ENCODE measurements around the gene METTL26. TPM values are rescaled to one million over a fixed set of nuclear protein-coding genes. Genes with fewer than 3 reads are reported as not detected.

The METTL26 gene
- total RNA-seq, 4 donors from 2014 or later: 147 to 204 (median 176) TPM

GRCh38 chr16:588639-588888 is 47.5 kb downstream of the METTL26 start:
- no peaks in the 10 kb centered on the region for H3K9me3 ChIP-seq
- WGBS, 2 donors: 0 to 2% methylated on average over 15 to 21 of the region's 21 CpGs
- H3K27ac ChIP-seq: peak overlapping the region; percentile 81 to 98 (median 92)
- H3K36me3 ChIP-seq: peaks cover 0 to under 1% (median 0%) of the 10 kb centered on the region in 3 donors
- H3K4me1 ChIP-seq: peaks cover 0 to 67% (median 36%) of the 10 kb centered on the region in 4 donors
- no peak for DNase-seq (ENCODE audit: low spot score in 2 of 2)
- peak overlapping the region; percentile 42 to 100 (median 90) for H3K4me3 ChIP-seq
- TF ChIP-seq, protein P1, sequence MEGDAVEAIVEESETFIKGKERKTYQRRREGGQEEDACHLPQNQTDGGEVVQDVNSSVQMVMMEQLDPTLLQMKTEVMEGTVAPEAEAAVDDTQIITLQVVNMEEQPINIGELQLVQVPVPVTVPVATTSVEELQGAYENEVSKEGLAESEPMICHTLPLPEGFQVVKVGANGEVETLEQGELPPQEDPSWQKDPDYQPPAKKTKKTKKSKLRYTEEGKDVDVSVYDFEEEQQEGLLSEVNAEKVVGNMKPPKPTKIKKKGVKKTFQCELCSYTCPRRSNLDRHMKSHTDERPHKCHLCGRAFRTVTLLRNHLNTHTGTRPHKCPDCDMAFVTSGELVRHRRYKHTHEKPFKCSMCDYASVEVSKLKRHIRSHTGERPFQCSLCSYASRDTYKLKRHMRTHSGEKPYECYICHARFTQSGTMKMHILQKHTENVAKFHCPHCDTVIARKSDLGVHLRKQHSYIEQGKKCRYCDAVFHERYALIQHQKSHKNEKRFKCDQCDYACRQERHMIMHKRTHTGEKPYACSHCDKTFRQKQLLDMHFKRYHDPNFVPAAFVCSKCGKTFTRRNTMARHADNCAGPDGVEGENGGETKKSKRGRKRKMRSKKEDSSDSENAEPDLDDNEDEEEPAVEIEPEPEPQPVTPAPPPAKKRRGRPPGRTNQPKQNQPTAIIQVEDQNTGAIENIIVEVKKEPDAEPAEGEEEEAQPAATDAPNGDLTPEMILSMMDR (IDR thresholded peaks at IDR 0.05): no peak
- TF ChIP-seq EP300 (IDR thresholded peaks at IDR 0.05): no peak
- no peak for TF ChIP-seq POLR2A (IDR thresholded peaks at IDR 0.05)
- no peaks in the 10 kb centered on the region for H3K27me3 ChIP-seq

- Histone ChIP-seq H3K9me3 (no peaks in the 10 kb centered on the region), H3K27ac (peak overlapping the region in 1 of 4 donors; percentile 14), H3K27me3 (no peaks in the 10 kb centered on the region), H3K4me3 (no peak overlapping the region), H3K36me3 (peaks cover 0 to 17% (median 0%) of the 10 kb centered on the region in 3 donors), H3K4me1 (peaks cover 0 to 57% (median 27%) of the 10 kb centered on the region in 4 donors)
- DNase-seq (ENCODE audit: low spot score in 2 of 2): no peak
- TF ChIP-seq, protein P1 (IDR thresholded peaks at IDR 0.05): no peak
- TF ChIP-seq EP300 (IDR thresholded peaks at IDR 0.05) (no peak), POLR2A (IDR thresholded peaks at IDR 0.05) (no peak)
- WGBS, 2 donors: 36 to 51% methylated on average over 5 to 14 of the region's 14 CpGs
Measured at GRCh38 chr16:586645-587590, 49.2 kb downstream of the METTL26 start.

- no peak for DNase-seq (ENCODE audit: low spot score in 2 of 2)
- H3K9me3 ChIP-seq: no peaks in the 10 kb centered on the region
- TF ChIP-seq POLR2A (IDR thresholded peaks at IDR 0.05) (no peak), EP300 (IDR thresholded peaks at IDR 0.05) (no peak)
- TF ChIP-seq, protein P1 (IDR thresholded peaks at IDR 0.05): no peak
- WGBS, 2 donors: 40 to 45% methylated on average over 15 to 16 of the region's 16 CpGs
- H3K4me1 ChIP-seq: peaks cover 0 to 49% (median 22%) of the 10 kb centered on the region in 4 donors
- H3K36me3 ChIP-seq: peaks cover 0 to 24% (median 0%) of the 10 kb centered on the region in 3 donors
- no peak overlapping the region for H3K27ac ChIP-seq
- H3K4me3 ChIP-seq: no peak overlapping the region
- no peaks in the 10 kb centered on the region for H3K27me3 ChIP-seq
Measured at GRCh38 chr16:586047-586644, 50.0 kb downstream of the METTL26 start.

DNA sequence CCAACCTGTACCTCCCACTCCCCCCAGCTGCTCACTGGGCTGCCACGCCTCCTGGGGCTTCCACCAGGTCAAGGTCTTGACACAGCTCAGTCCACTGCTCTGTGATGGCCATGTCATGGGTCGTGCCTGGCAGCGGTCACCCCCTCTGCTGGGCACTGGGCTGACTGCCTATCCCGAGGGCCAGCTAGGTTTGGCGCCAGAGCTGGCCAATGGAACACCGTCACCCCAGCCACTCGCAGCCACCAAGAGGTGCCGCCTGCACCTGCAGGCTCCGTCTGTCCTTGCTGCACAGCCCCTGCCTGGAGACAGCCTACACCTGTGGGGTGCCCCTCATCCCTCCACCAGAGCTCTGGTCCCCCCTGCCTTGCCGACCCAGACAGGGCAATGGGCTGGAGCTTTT is 50.8 kb downstream of the METTL26 start:
- 8 to 14% methylated on average over 4 to 8 of the region's 10 CpGs for WGBS, 2 donors
- DNase-seq (ENCODE audit: low spot score in 2 of 2): no peak
- no peaks in the 10 kb centered on the region for H3K9me3 ChIP-seq
- TF ChIP-seq POLR2A (IDR thresholded peaks at IDR 0.05): no peak
- TF ChIP-seq EP300 (IDR thresholded peaks at IDR 0.05): no peak
- TF ChIP-seq, protein P1 (IDR thresholded peaks at IDR 0.05): peak in 1 of 5 experiments; percentile 23
- peaks cover 0 to 32% (median 0%) of the 10 kb centered on the region in 3 donors for H3K36me3 ChIP-seq
- no peak overlapping the region for H3K4me3 ChIP-seq
- H3K27ac ChIP-seq: no peak overlapping the region
- H3K4me1 ChIP-seq: peaks cover 0 to 42% (median 15%) of the 10 kb centered on the region in 4 donors
- no peaks in the 10 kb centered on the region for H3K27me3 ChIP-seq

Other genes with a start within 250 kb of the METTL26 start
- 10 to 100 TPM; 26.7 to 99.6 (median 47.8) TPM for gene NME4, start 239.1 kb downstream of the METTL26 start, total RNA-seq
- gene DECR2, start 234.4 kb downstream of the METTL26 start, total RNA-seq: 10 to 100 TPM; 20.3 to 68.4 (median 33.6) TPM
- 100 to 1,000 TPM in 1 of 4 donors, 10 to 100 TPM in 3; 30.2 to 128 (median 54.6) TPM for gene RAB11FIP3, start 210.7 kb downstream of the METTL26 start, total RNA-seq
- 10 to 100 TPM; 19.0 to 91.5 (median 52.5) TPM for gene CAPN15, start 108.6 kb downstream of the METTL26 start, total RNA-seq
- not detected for gene PRR35, start 75.9 kb downstream of the METTL26 start, total RNA-seq
- gene NHLRC4, start 69.3 kb downstream of the METTL26 start, total RNA-seq: 1 to 10 TPM in 3 of 4 donors, under 1 TPM in 1; 0.98 to 5.2 (median 1.9) TPM
- gene PIGQ, start 66.3 kb downstream of the METTL26 start, total RNA-seq: 10 to 100 TPM; 49.2 to 89.6 (median 71.8) TPM
- 10 to 100 TPM; 21.1 to 30.6 (median 27.5) TPM for gene RAB40C, start 46.2 kb downstream of the METTL26 start, total RNA-seq
- gene WFIKKN1, start 5.3 kb downstream of the METTL26 start, total RNA-seq: 1 to 10 TPM in 3 of 4 donors, under 1 TPM in 1; 0.66 to 3.9 (median 1.8) TPM
- gene MCRIP2, start 5.5 kb upstream of the METTL26 start, total RNA-seq: 10 to 100 TPM; 20.8 to 37.7 (median 32.4) TPM
- gene WDR90, start 13.1 kb upstream of the METTL26 start, total RNA-seq: 10 to 100 TPM; 26.9 to 83.7 (median 54.1) TPM
- 100 to 1,000 TPM in 3 of 4 donors, 10 to 100 TPM in 1; 68.6 to 188 (median 106) TPM for gene RHOT2, start 31.8 kb upstream of the METTL26 start, total RNA-seq
- 1 to 10 TPM in 3 of 4 donors, under 1 TPM in 1; 0.90 to 3.5 (median 1.9) TPM for gene RHBDL1, start 39.4 kb upstream of the METTL26 start, total RNA-seq
- 100 to 1,000 TPM; 152 to 213 (median 186) TPM for gene STUB1, start 44.1 kb upstream of the METTL26 start, total RNA-seq
- 100 to 1,000 TPM in 2 of 4 donors, 10 to 100 TPM in 2; 83.1 to 119 (median 101) TPM for gene JMJD8, start 48.0 kb upstream of the METTL26 start, total RNA-seq
- gene WDR24, start 54.1 kb upstream of the METTL26 start, total RNA-seq: 10 to 100 TPM; 13.1 to 18.2 (median 15.8) TPM
- 1 to 10 TPM; 1.5 to 5.7 (median 3.5) TPM for gene FBXL16, start 69.5 kb upstream of the METTL26 start, total RNA-seq
- gene METRN, start 78.8 kb upstream of the METTL26 start, total RNA-seq: 100 to 1,000 TPM in 3 of 4 donors, 10 to 100 TPM in 1; 78.8 to 131 (median 108) TPM
- gene ANTKMT, start 84.8 kb upstream of the METTL26 start, total RNA-seq: 10 to 100 TPM; 43.7 to 98.7 (median 78.6) TPM
- gene CCDC78, start 90.1 kb upstream of the METTL26 start, total RNA-seq: 1 to 10 TPM in 2 of 4 donors, under 1 TPM in 2; 0.63 to 7.5 (median 3.0) TPM
- 10 to 100 TPM in 1 of 4 donors, 1 to 10 TPM in 3; 3.5 to 18.0 (median 6.3) TPM for gene HAGHL, start 90.8 kb upstream of the METTL26 start, total RNA-seq
- 10 to 100 TPM; 39.8 to 53.2 (median 45.6) TPM for gene CIAO3, start 104.7 kb upstream of the METTL26 start, total RNA-seq
- 1 to 10 TPM in 1 of 4 donors, not detected in 3; 1.5 TPM for gene MSLN, start 124.4 kb upstream of the METTL26 start, total RNA-seq
- gene RPUSD1, start 152.1 kb upstream of the METTL26 start, total RNA-seq: 10 to 100 TPM in 3 of 4 donors, 1 to 10 TPM in 1; 8.5 to 18.3 (median 12.5) TPM
- gene CHTF18, start 152.3 kb upstream of the METTL26 start, total RNA-seq: 10 to 100 TPM in 3 of 4 donors, 1 to 10 TPM in 1; 6.1 to 57.5 (median 17.7) TPM
- not detected for gene GNG13, start 164.4 kb upstream of the METTL26 start, total RNA-seq